Motor neuron (in vitro differentiated cells): ENCODE data around the gene BRPF3. TPM values are rescaled to one million over a fixed set of nuclear protein-coding genes. Genes with fewer than 3 reads are reported as not detected.
"Not testable (repeated sequence)": the region's sequence is repeated elsewhere in the genome, so short reads cannot be mapped to it uniquely, and the experiment has no call there.

Source experiments
- ATAC-seq, 8 experiments: fragments of 200-7000 bp; cut with Tn5 transposase; replicated peaks in 6 of 8; 2 replicates each; pipeline ENCODE4 v1.8.0; 2021; ENCODE audit warnings: mild to moderate bottlenecking in 8 of 8, moderate library complexity in 8 of 8
- H3K27ac ChIP-seq, 2 donors: fragments of 250-450 bp; sonication (Bioruptor Pico); 2 replicates each; pipeline ENCODE4 v1.9.0; 2021; ENCODE audit warnings: antibody characterized with exemption in 2 of 2, mild to moderate bottlenecking in 2 of 2, moderate library complexity in 1 of 2
- H3K4me1 ChIP-seq, 2 donors: fragments of 250-450 bp; sonication (Bioruptor Pico); replicated peaks in 1 of 2; 2 replicates each; pipeline ENCODE4 v1.6.1; 2021; ENCODE audit warnings: antibody characterized with exemption in 2 of 2, mild to moderate bottlenecking in 2 of 2, moderate library complexity in 1 of 2
- H3K4me3 ChIP-seq, 5 donors: fragments of 250-450 bp; sonication (Bioruptor Pico); 2 replicates each; pipeline ENCODE4 v1.9.0; 2021; ENCODE audit warnings: antibody characterized with exemption in 5 of 5, mild to moderate bottlenecking in 5 of 5, moderate library complexity in 4 of 5
- WGBS, 10 experiments: fragments of 450-650 bp; shearing (Covaris generic); methylation state at CpG; one replicate each; pipeline ENCODE4 v1.0.0; 2022; 5-methylcytosine and 5-hydroxymethylcytosine counted together
- in situ Hi-C, 9 experiments: fragments of 400-800 bp; cut with MboI; loops; one replicate each; pipeline ENCODE4 v1.15.0; 2021; ENCODE audit warnings: low sequenced_read_pairs in 9 of 9, low pct_unique_long_range_greater_than_20kb in 2 of 9; ENCODE audit not compliant: unreplicated experiment in 9 of 9
- total RNA-seq, 8 experiments: library from RNA; unstranded; fragments of 300-600 nt; gene quantifications; 2 replicates each; pipeline versions ENCODE4 v1.2.3 to v1.2.4, GENCODE V29; 2022

Gene BRPF3
- total RNA-seq, 8 experiments from 2014 or later, result 8.9 to 32.4 (median 15.9) TPM

- in situ Hi-C loops, result no loop called here
- H3K4me1 ChIP-seq, result no peaks in the 10 kb centered on the region
- H3K4me3 ChIP-seq, result no peak overlapping the region
- 93 to 100% (median 97%) methylated on average over 1 to 6 of the region's 8 CpGs; no CpG with 5 or more reads in 3 of the 10 experiments for WGBS, 10 experiments
- H3K27ac ChIP-seq, result no peak overlapping the region
- no peak for ATAC-seq
These were observed 10.6 kb downstream of the BRPF3 start for GRCh38 chr6:36207155-36207554.

- in situ Hi-C loops, result no loop called here
- Histone ChIP-seq H3K27ac (no peak overlapping the region), H3K4me3 (no peak overlapping the region), H3K4me1 (no peaks in the 10 kb centered on the region)
- ATAC-seq, result no peak
- 100% methylated on average over 1 of the region's 1 CpG; no CpG with 5 or more reads in 8 of the 10 experiments for WGBS, 10 experiments
These were observed 13.1 kb downstream of the BRPF3 start for GRCh38 chr6:36209606-36210005.

- WGBS, 10 experiments, result 92 to 100% (median 99%) methylated on average over 1 to 12 of the region's 14 CpGs; no CpG with 5 or more reads in 2 of the 10 experiments
- Histone ChIP-seq H3K4me1 (no peaks in the 10 kb centered on the region), H3K27ac (no peak overlapping the region), H3K4me3 (no peak overlapping the region)
- in situ Hi-C loops, result no loop called here
- no peak for ATAC-seq
These were observed 13.6 kb downstream of the BRPF3 start for GRCh38 chr6:36210182-36210581.

GRCh38 chr6:36210886-36211595 is 14.5 kb downstream of the BRPF3 start:
- Histone ChIP-seq H3K4me3 (no peak overlapping the region), H3K4me1 (no peaks in the 10 kb centered on the region), H3K27ac (no peak overlapping the region)
- in situ Hi-C loops, result no loop called here
- 14 to 100% (median 90%) methylated on average over 1 to 7 of the region's 18 CpGs; no CpG with 5 or more reads in 2 of the 10 experiments for WGBS, 10 experiments
- no peak for ATAC-seq

- no peak overlapping the region for H3K27ac ChIP-seq
- H3K4me1 ChIP-seq, result no peaks in the 10 kb centered on the region
- 70 to 100% (median 80%) methylated on average over 2 of the region's 2 CpGs; no CpG with 5 or more reads in 7 of the 10 experiments for WGBS, 10 experiments
- ATAC-seq, result peak in 1 of 8 experiments; percentile 43
- in situ Hi-C loops, result no loop called here
- no peak overlapping the region for H3K4me3 ChIP-seq
These were observed 20.0 kb downstream of the BRPF3 start for GRCh38 chr6:36216559-36216958.

- Histone ChIP-seq H3K4me1 (no peaks in the 10 kb centered on the region), H3K27ac (no peak overlapping the region), H3K4me3 (no peak overlapping the region)
- in situ Hi-C loops, result no loop called here
- ATAC-seq, result no peak
- 80 to 100% (median 95%) methylated on average over 1 to 3 of the region's 3 CpGs; no CpG with 5 or more reads in 5 of the 10 experiments for WGBS, 10 experiments
These were observed 20.6 kb downstream of the BRPF3 start for GRCh38 chr6:36217188-36217587.

- no peak for ATAC-seq
- WGBS, 10 experiments, result 40 to 100% (median 92%) methylated on average over 1 of the region's 1 CpG; no CpG with 5 or more reads in 6 of the 10 experiments
- H3K4me1 ChIP-seq, result no peaks in the 10 kb centered on the region
- no peak overlapping the region for H3K27ac ChIP-seq
- in situ Hi-C loops, result no loop called here
- H3K4me3 ChIP-seq, result no peak overlapping the region
These were observed 21.4 kb downstream of the BRPF3 start for GRCh38 chr6:36217946-36218345.

- ATAC-seq, in situ Hi-C loops, H3K27ac ChIP-seq, H3K4me1 ChIP-seq, H3K4me3 ChIP-seq: not testable (repeated sequence)
- WGBS, 10 experiments, result 93 to 100% (median 95%) methylated on average over 2 to 7 of the region's 9 CpGs; no CpG with 5 or more reads in 4 of the 10 experiments
These were observed 22.0 kb downstream of the BRPF3 start for GRCh38 chr6:36218516-36218915.

- Histone ChIP-seq H3K27ac (no peak overlapping the region), H3K4me3 (no peak overlapping the region), H3K4me1 (no peaks in the 10 kb centered on the region)
- ATAC-seq, result no peak
- 80 to 100% (median 92%) methylated on average over 1 to 2 of the region's 3 CpGs; no CpG with 5 or more reads in 5 of the 10 experiments for WGBS, 10 experiments
- in situ Hi-C loops, result no loop called here
These were observed 22.5 kb downstream of the BRPF3 start for GRCh38 chr6:36219081-36219480.

GRCh38 chr6:36220226-36220625 is 23.7 kb downstream of the BRPF3 start:
- Histone ChIP-seq H3K4me1 (no peaks in the 10 kb centered on the region), H3K4me3 (no peak overlapping the region), H3K27ac (no peak overlapping the region)
- in situ Hi-C loops, result no loop called here
- ATAC-seq, result no peak
- 80 to 100% (median 100%) methylated on average over 1 to 4 of the region's 4 CpGs; no CpG with 5 or more reads in 1 of the 10 experiments for WGBS, 10 experiments

- H3K4me3 ChIP-seq, result no peak overlapping the region
- H3K4me1 ChIP-seq, result no peaks in the 10 kb centered on the region
- no peak overlapping the region for H3K27ac ChIP-seq
- 20 to 100% (median 92%) methylated on average over 1 to 2 of the region's 2 CpGs; no CpG with 5 or more reads in 1 of the 10 experiments for WGBS, 10 experiments
- in situ Hi-C loops, result no loop called here
- no peak for ATAC-seq
These were observed 25.1 kb downstream of the BRPF3 start for GRCh38 chr6:36221674-36222073.

- Histone ChIP-seq H3K4me1 (no peaks in the 10 kb centered on the region), H3K27ac (no peak overlapping the region), H3K4me3 (no peak overlapping the region)
- in situ Hi-C loops, result no loop called here
- WGBS, 10 experiments, result 38 to 100% (median 79%) methylated on average over 1 to 4 of the region's 4 CpGs; no CpG with 5 or more reads in 1 of the 10 experiments
- peak in 2 of 8 experiments; percentile 4 to 15 for ATAC-seq
These were observed 26.4 kb downstream of the BRPF3 start for GRCh38 chr6:36222924-36223323.

- WGBS, 10 experiments, result 64 to 100% (median 100%) methylated on average over 1 of the region's 1 CpG
- H3K4me3 ChIP-seq, result no peak overlapping the region
- no peak overlapping the region for H3K27ac ChIP-seq
- in situ Hi-C loops, result no loop called here
- H3K4me1 ChIP-seq, result no peaks in the 10 kb centered on the region
- no peak for ATAC-seq
These were observed 27.2 kb downstream of the BRPF3 start for GRCh38 chr6:36223706-36224105.
